Stimulated activated CD8-positive, alpha-beta memory T cell treated with anti-CD3 and anti-CD28 coated beads, Interleukin-12 subunit alpha, Interleukin-12 subunit beta, amount 100 ng/mL, for 4 hours (primary cell): ENCODE data around the gene DHH.
"Not testable (repeated sequence)": the region's sequence is repeated elsewhere in the genome, so short reads cannot be mapped to it uniquely, and the experiment has no call there.

Source experiments
- DNase-seq: peaks from one replicate; pipeline ENCODE4 v3.0.0-alpha.2; 2020; ENCODE audit warnings: low read depth

The DHH gene

DNA sequence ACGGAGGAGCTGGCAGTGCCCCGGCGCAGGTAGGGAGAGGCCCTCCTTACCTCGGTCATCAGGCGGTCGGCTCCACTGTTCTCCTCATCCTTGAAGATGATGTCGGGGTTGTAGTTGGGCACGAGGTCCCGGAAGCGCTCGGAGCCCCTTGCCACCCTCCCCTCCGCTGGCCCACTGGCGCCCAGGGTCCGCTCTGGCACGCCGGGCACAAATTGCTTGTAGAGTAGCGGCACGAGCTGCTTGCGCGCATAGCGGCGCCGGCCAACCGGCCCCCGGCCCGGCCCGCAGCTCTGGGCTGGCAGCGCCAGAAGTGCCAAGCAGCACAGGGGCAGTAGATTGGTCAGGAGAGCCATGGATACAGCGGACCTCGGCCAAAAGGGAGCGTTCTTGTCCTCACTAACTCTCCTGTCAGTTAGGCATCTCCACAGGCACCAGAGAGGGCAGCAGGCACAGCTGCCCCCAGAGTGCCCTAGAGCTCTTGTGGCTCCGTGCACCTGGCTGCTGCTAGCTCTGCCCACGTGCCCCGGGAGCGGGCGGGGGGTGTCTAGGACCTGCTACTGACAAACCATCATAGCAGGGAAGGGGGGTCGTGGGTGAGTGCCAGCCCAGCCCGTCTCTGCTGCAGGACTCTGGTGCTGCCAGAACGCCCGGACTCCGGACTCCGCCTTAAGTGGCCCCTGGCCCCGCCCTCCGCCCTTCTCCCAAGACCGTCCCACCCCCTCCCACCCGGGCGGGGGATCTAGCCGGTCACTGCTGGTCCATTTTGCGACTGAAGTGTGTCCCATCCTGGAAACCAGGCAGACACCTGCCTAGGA, at the start of gene DHH:
Gene DHH, minus strand, starts transcription at position 642 of the 815 bp plus-strand sequence. Its CDS starts 289 bp downstream, at position 353.
- no peak for DNase-seq

DNA sequence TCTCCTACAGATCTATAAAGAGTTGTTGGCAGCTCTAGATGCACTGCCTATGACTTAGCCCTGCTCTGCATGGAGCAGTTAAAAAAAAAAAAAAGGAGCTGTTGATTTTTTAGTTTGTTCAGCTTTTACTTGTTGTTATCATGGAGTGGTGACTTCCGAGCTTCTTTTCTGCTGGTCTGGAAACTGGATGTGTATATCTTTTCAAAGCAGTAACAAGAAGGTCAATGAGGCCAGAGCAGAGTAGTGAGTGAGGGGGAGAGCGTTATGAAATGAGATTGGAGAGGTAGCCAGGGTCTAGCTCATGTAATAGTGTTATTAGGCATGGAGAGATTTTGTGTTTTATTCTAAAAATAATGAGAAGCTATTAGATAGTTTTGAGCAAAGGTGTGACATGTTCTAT, 49.8 kb upstream of the DHH start:
- no peak for DNase-seq

DNA sequence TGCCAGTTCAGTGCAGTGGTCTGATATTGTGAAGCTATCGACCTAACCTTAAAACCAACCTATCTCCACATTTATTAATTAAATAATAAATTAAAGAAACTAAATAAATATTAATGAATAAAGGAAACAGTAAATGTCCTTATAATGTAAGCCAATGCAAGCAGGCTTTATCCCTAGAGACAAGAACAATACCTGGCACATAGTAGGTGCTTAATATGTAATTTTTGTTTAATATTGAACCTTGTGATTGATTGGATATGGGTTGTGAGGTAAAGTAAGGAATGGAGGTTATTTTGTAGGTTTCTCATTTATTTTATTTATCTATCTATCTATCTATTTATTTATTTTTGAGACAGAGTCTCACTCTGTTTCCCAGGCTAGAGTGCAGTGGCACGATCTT, 44.4 kb upstream of the DHH start:
- no peak for DNase-seq

- DNase-seq = no peak
Observed at GRCh38 chr12:49138587-49138986, 44.0 kb upstream of the DHH start.

DNA sequence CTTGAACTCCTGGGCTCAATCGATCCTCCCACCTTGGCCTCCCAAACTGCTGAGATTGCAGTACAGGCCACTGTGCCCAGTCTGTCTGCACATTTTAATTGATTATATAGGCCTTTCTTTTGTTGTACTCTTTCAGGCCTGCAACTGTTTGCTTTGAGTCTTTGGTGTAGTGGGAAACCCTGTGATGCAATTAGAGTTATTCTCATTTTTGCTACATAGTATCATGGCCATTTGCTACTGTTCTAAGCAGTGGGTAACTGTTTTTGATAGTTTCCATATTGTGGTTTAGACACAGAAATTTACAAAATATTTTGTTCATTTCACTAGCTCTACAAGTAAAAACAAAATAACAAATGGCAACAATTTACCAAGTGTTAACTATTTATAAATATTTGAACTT, 42.9 kb upstream of the DHH start:
- DNase-seq = no peak

DNA sequence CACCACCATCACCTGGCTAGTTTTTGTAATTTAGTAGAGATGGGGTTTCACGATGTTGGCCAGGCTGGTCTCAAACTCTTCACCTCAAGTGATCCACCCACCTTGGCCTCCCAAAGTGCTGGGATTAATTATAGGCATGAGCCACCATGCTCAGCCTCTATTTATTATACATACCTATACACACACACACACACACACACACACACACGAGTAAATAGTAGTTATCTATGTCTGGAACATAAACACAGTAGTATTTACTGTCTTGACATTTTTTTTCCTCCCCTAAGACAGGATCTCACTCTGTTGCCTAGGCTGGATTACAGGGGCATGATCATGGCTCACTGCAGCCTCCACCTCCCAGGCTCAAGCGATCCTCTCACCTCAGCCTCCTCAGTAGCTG, 42.4 kb upstream of the DHH start:
- DNase-seq = not testable (repeated sequence)

- DNase-seq = no peak
Observed at GRCh38 chr12:49133590-49133989, 39.0 kb upstream of the DHH start.

GRCh38 chr12:49133014-49133413, 38.4 kb upstream of the DHH start:
- DNase-seq = no peak

DNA sequence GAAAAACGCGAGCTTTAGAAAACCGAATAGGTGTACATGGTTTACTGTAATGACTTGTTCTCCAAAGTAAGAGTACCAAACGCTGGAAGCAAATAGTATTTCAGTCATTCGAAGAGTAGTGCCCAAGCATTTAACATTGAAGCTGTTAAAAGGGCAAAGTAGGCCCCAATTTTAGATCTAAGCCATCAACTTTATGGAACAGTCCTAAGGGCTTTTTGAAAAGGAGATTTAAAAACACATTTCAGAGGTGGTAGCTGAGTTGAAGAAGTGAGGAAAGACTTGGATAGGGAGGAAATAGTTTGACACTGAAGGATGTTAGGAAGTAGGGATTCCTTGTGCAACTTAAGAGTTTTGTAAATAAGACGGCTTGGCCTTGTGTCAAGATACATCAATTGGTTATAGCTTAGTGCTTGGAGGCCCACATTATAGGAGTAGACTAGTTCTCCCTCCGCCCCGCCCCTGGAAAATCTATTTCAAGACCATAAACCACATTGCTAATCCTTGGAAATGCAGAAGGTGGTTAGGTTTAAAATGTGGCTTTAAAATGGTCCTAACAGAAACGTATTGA, 37.4 kb upstream of the DHH start:
- no peak for DNase-seq

- DNase-seq = peak; percentile 84
Observed at GRCh38 chr12:49131051-49131893, 36.7 kb upstream of the DHH start, which contains the start of gene TUBA1B. Gene TUBA1B, minus strand, starts transcription at chr12:49131395. Its CDS starts 95 bp downstream, at chr12:49131300.

- DNase-seq = peak; percentile 85
Observed at GRCh38 chr12:49130151-49131050, 35.8 kb upstream of the DHH start.

GRCh38 chr12:49129332-49130150, 34.9 kb upstream of the DHH start:
- DNase-seq = no peak

DNA sequence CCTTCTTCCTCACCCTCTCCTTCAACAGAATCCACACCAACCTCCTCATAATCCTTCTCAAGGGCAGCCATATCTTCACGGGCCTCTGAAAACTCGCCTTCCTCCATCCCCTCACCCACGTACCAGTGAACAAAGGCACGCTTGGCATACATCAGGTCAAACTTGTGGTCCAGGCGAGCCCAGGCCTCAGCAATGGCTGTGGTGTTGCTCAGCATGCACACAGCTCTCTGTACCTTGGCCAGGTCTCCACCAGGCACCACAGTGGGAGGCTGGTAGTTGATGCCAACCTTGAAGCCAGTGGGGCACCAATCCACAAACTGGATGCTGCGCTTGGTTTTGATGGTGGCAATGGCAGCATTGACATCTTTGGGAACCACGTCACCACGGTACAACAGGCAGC, 33.4 kb upstream of the DHH start:
- not testable (repeated sequence) for DNase-seq

GRCh38 chr12:49126852-49127763, 32.5 kb upstream of the DHH start:
- DNase-seq = no peak

- DNase-seq = no peak
Observed at GRCh38 chr12:49121047-49121696, 26.6 kb upstream of the DHH start.

DNA sequence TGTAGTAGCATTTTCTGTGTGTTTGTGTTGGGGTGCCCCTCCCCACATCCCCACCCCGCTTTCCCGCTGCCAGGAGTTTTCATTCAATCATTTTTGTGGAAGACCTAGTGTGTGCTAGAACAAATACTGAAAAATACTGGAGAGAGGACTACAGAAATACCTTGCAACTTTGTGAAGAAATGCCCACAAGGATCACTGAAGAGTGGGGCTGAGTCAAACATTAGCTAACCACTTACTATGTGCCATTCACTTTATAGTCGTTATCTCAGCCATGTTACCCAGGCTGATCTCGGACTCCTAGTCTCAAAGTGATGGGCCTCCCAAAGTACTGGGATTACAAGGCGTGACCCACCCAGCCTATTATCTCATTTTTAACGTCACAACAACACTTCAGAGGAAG, 16.6 kb upstream of the DHH start:
- DNase-seq = no peak

- peak; percentile 89 for DNase-seq
Observed at GRCh38 chr12:49110464-49111155, 16.0 kb upstream of the DHH start, which contains the start of gene LMBR1L. Gene LMBR1L, minus strand, starts transcription at chr12:49110847. Its CDS starts 292 bp downstream, at chr12:49110555.
